HG03280 (cell line): ENCODE results near the gene ALDH3A2.

Experiments used
- ATAC-seq: cut with Tn5 transposase; IDR thresholded peaks from one replicate; pipeline ENCODE4 v1.9.1; 2021; ENCODE audit warnings: mild to moderate bottlenecking, moderate library complexity; ENCODE audit not compliant: unreplicated experiment

ALDH3A2 gene

GRCh38 chr17:19648475-19649273 lies at the start of gene ALDH3A2:
TSS of gene ALDH3A2 (plus strand) at chr17:19648751. CDS start at chr17:19648972, 221 bp downstream.
- ATAC-seq = peak; percentile 91

GRCh38 chr17:19610311-19610710 lies 38.2 kb upstream of the ALDH3A2 start:
- ATAC-seq = no peak

- ATAC-seq = no peak
These were observed 37.7 kb upstream of the ALDH3A2 start for GRCh38 chr17:19610879-19611278.

GRCh38 chr17:19613979-19614378 lies 34.6 kb upstream of the ALDH3A2 start:
- no peak for ATAC-seq

GRCh38 chr17:19614900-19615299 lies 33.7 kb upstream of the ALDH3A2 start:
- no peak for ATAC-seq

GRCh38 chr17:19618015-19618414 lies 30.5 kb upstream of the ALDH3A2 start:
- no peak for ATAC-seq

GRCh38 chr17:19619705-19620325 lies 28.7 kb upstream of the ALDH3A2 start:
- no peak for ATAC-seq

- ATAC-seq = no peak
These were observed 26.9 kb upstream of the ALDH3A2 start for GRCh38 chr17:19621697-19622096.

GRCh38 chr17:19626079-19626478 lies 22.5 kb upstream of the ALDH3A2 start:
- ATAC-seq = no peak

GRCh38 chr17:19629449-19629848 lies 19.1 kb upstream of the ALDH3A2 start:
- ATAC-seq = no peak

GRCh38 chr17:19630035-19630434 lies 18.5 kb upstream of the ALDH3A2 start:
- no peak for ATAC-seq

- ATAC-seq = no peak
These were observed 17.9 kb upstream of the ALDH3A2 start for GRCh38 chr17:19630661-19631060.

- ATAC-seq = no peak
These were observed 16.6 kb upstream of the ALDH3A2 start for GRCh38 chr17:19631905-19632304.

GRCh38 chr17:19641687-19642372 lies 6.7 kb upstream of the ALDH3A2 start:
- ATAC-seq = no peak

GRCh38 chr17:19642373-19642893 lies 6.1 kb upstream of the ALDH3A2 start:
- ATAC-seq = no peak

GRCh38 chr17:19644493-19645210 lies 3.9 kb upstream of the ALDH3A2 start:
- no peak for ATAC-seq

- ATAC-seq = no peak
These were observed 2.8 kb upstream of the ALDH3A2 start for GRCh38 chr17:19645734-19646201.

- no peak for ATAC-seq
These were observed 1.5 kb upstream of the ALDH3A2 start for GRCh38 chr17:19646788-19647696.

- peak; percentile 3 for ATAC-seq
These were observed 665 bp upstream of the ALDH3A2 start for GRCh38 chr17:19647697-19648474.
